HG03095 (cell line): ENCODE results near the gene DHRS1.

Experiments
- ATAC-seq: cut with Tn5 transposase; IDR thresholded peaks from one replicate; pipeline ENCODE4 v1.9.1; 2021; ENCODE audit warnings: moderate library complexity; ENCODE audit not compliant: unreplicated experiment

The DHRS1 gene

DNA sequence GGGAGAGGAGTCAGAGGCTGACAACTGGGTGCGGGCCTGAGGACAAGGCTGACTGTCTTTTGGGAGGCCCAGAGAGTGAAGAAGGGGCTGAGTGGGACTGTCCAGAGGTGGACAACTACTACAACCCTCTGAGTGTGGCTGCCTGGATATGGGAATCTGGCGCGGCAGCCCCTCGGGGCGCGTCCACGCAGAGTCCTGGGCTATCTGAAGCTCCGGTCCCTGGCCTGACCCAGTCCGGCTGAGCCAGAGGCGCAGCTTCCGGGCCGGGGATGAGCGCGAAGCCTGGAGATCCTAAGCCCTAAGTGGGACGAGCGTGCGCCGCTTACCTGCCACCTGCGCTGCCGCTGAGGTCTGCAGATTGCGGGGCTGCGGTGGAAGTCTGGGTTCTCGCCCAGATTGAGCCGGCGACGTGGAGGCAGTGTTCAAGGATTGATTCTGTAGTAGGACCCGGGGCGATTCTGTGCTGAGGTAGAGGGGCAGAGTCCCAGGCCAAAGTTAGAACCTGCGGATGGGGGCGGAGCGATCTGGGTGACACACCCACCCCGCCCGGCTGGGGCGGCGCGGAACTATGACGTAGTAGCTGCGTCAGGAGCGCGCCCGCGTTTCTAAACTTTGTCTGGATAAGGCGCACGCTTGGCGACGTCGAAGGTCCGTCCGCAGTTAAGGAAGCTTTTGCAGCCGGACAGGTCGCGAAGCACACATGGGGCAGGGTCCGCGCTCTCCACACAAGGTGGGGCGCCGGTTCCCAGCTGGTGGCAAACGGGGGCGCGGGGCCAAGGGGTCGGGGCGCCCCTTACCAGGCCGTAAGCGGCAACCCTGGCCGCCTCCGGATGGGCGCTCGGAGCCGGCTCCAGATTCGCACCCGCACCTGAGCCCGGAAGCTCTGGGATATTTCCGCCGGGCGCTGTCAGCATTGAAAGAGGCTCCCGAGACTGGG lies at the start of gene DHRS1, which contains the start of gene NOP9:
TSS of gene DHRS1 (minus strand) at position 526 of the 937 bp plus-strand sequence. CDS start 674 bp downstream, outside the sequence.
TSS of gene NOP9 (plus strand) at position 596 of the 937 bp plus-strand sequence. CDS start at position 701, 105 bp downstream.
- ATAC-seq: peak; percentile 59

- ATAC-seq: no peak
Observed at GRCh38 chr14:24348186-24348585, 48.6 kb upstream of the DHRS1 start.

DNA sequence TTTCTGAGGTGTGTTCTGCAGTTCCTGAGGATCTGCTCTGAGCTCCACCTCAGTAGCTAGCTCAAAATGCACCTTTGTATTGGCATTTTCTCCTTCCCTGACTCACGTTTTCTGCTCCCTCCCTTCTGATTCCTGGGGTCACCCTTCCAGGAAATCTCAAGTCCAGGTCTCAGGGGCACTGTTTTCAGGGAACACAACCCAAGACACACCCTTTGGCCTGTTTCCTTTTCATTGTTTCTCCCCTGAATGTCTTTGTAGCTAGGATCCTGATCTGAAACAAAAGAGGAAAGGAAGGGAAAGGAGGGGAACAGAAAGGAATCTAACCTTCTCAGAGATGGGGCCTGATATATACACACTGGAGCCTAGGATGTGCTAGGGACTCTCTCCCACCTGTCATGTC lies 47.6 kb upstream of the DHRS1 start:
- no peak for ATAC-seq

DNA sequence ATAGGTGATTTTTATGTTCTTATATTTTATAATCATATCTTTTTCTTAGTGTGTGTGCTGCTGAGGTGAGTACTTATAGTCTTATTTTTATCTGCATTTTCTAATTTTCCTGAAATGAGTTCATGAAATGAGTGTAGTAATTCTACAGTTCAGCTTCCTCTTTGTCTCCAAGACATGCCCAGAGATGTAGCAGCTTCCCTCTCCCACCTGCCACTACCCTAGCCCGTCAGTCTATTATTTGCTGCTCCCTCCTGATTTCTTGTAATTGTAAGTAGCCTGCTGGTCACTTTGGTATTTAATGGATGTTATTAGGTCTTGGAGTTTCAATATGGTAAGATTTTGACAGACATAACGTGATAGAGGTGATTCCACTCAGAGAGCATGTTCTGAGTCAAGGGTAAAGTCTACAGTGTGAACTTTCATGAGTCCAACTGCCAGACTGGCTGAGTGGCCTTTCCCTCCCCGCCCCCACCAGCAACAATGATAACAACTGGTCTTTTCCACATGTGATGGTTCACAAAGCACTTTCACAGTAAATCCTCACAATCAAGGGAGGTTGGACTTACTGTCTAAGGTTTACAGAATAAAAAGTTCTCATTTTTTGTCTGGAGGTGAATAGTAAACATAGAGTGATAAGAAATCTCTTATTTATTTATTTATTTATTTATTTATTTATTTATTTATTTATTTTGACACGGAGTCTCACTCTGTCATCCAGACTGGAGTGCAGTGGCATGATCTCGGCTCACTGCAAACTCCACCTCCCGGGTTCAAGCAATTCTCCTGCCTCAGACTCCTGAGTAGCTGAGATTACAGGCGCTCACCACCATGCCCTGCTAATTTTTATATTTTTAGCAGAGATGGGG lies 44.4 kb upstream of the DHRS1 start:
- ATAC-seq: no peak

- no peak for ATAC-seq
Observed at GRCh38 chr14:24342889-24343288, 43.3 kb upstream of the DHRS1 start.

GRCh38 chr14:24340606-24341005 lies 41.0 kb upstream of the DHRS1 start:
- ATAC-seq: no peak

DNA sequence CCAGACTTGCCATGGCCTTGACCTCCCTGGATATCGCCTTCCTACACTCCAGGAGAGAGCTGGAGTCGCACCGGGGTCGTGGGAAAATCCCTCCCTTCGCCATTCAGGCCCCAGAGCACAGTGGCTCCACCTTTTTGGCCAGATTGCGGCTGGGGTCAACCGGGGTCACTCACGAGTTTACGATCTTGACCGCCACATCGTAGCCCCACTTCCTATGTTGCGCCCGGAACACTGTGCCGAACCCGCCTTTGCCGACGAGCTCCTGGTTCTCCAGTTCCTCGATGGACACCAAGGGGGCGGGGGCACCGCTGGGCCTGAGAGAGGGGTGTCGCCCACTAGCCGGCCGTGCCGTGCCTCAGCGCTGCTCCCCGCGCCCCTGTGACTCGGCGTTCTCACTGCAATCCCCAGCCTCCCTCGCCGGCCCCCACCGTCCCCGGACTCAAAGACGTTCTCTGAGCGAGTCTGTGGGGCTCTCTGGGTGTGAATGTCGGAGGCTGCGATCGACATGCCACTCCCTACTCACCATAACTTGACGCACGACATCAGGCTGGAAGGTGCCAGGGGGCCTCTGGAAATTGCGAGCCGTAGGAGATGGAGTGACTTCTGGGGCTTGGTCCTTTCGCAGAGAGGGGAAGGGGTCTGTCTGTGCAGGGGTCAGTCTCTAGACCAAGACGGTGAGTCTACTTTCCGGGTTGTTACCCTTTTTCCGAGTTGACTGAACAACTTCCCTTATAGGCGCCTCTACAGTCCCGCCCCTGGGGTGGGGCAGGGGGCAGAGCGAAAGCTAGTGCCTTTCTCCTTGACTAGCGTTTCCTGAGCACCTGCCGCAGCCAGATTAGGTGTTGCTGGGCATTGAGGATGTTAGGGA lies 39.9 kb upstream of the DHRS1 start, which contains the start of gene RIPK3:
TSS of gene RIPK3 (minus strand) at position 708 of the 868 bp plus-strand sequence. CDS start at position 543, 165 bp downstream.
- peak; percentile 82 for ATAC-seq

- ATAC-seq: no peak
Observed at GRCh38 chr14:24338843-24339242, 39.3 kb upstream of the DHRS1 start.

DNA sequence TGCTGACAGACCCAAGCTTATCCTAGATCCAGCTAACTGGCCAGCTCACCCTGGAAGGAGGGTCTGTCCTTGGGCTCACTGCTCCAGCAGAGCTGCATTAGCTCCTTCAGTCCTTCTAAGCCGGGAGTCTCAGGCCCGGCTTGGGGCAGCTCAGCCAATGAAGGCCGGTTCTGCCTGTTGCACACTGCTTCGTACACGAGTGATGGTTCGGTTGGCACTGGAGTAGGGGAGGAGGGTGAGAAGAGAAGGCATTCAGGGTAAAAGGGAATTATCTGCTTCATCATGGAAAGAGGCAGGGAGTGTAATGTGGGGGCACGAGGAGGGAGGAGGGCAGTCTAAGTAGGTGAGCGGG lies 38.2 kb upstream of the DHRS1 start:
- no peak for ATAC-seq

DNA sequence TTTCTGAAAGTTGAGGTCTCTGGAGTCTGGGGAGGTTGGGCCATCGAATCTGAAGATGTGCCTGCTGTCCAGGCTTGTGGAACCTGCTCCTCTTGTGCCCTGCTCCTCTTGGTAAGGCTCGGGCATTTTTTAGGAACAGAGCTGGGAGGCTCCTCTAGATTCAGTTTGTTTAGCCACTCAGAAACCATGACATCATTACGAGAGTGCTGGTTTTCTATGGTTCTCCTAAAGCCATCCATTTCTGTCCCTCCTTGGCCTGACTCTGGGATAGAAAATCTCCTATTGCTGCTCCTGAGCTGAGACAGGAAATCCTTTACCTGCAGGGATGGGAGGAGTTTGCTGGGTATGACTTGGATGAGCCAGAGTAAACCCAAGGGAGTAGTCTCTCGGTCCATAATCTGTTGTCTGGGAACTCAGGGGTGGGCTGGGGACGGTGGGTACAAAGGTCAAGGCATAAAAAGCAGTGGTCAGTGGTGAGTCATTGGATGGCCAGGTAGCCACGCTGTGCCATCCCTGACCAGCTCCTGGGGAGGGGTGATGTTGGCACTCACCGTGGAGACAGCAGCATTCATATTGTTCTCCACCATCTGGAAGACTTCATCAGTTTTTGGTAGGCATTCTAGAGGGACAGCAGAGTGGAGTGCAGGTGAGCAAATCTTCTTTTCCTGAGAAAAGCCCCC lies 37.7 kb upstream of the DHRS1 start:
- no peak for ATAC-seq

DNA sequence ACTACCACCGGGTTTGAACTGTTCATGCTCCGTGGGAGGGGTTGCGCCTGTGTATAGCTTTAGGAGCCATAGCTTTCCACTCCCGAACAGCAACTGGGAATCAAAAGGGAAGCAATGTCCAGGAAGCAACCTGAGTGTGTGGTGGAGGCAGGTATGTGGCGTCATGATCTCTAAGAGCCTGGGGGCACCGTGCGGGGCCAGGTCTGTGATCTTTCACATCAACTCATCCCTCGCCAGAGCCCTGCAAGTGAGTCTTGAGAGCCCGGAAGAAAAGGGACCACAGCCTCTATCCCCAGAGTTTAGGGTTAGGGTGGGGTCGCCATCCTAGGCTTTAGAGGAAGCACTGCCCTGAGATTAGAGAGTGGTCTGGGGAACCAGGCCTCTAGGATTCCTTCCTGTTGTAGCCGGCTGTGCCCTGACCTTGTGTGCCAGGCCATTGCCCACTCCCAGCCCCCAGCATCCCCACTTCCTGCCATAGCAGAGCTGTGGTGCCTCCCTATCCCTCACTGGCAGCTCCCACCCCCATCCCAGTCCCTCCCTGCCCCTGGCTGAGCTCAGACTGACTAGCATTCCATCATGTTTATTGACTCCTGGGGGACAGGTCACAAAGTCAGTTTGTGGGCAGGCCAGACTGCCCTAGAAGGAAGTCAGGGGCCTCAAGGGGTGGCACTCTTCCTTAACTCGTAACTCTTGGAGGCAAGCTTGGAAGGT lies 36.0 kb upstream of the DHRS1 start:
- ATAC-seq: no peak

DNA sequence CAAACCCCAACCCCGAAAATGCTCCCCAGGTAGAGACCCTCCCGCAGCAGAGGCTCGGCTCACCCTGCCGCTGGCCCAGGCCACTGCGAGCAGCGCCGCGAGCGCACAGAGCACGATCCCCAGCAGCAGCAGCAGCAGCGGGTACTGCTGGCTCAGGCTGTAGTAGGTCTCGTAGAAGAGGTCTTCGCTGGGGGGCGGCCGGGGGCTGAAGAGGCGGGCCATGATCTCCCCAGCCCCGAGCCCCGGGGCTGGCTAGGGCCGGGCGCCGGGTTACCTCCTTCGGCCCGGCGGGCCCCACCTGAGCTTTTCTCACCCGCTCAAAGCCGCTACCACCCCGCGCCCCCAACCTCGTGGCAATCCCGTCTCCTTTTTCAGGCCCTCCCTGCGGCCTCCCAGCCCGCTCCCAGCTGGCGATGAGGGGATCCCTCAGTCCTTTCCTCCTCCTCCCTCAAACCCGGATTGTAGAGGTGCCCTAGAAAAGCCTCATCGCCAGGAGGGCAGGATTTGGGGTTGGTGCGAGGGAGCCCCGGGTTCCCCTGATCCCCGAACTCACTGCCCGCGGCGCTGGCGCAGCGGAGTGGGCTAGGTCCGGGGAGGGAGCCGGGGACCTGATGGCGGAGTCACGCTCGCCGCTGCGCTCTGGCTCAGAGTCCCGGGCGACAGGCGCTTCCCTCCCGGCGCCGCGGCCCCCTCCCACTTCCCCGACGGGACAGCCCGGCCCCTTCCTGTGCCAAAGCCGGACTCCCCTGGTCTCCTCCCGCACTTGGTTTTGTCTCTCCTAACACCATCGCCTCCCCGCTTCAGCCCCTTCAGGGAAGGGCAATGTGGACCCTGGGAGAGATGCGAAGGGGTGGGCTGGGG lies 35.1 kb upstream of the DHRS1 start, which contains the start of gene ADCY4:
TSS of gene ADCY4 (minus strand) at position 641 of the 861 bp plus-strand sequence. CDS start at position 222, 419 bp downstream.
- ATAC-seq: no peak

DNA sequence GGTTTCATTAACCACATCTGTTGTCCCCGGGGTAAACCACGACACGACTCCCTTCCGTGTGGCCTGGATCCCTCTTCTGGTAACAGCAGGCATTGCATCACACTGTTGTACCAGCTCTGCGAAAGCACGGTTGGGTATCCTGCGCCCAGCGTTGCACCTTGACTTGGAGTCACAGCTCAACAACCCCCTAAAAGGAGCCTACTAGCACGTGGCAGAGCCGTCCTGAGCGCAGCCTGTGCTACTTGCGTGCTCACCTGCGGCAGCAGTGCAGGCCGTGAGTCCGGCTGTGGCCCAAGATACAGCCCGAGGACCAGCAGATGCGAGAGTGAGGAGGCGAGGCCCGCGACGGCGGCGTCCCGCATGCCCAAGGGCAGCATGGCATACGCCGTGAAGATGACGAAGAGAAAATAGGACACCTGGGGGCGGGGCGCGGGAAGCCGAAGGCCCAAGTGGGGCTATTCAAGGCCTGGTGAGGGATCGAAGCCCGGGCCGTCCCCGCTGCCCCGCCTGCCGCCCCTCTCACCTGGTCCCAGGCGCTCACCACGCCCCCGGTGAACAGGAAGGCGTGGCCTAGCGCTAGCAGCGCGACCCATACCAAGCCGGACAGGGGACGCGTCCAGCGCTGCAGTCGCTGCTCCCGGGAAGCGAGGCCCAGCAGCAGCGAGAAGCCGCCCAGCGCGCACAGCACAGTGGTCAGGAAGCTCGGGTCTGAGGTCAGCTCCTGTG lies 32.9 kb upstream of the DHRS1 start:
- peak; percentile 77 for ATAC-seq

- ATAC-seq: no peak
Observed at GRCh38 chr14:24331731-24332267, 32.2 kb upstream of the DHRS1 start.

GRCh38 chr14:24330973-24331674 lies 31.5 kb upstream of the DHRS1 start:
- ATAC-seq: no peak

GRCh38 chr14:24329736-24330135 lies 30.2 kb upstream of the DHRS1 start:
- ATAC-seq: no peak
